ACC112 (cell line): ENCODE data around the gene EIF3C.
"Not testable (repeated sequence)": the region's sequence is repeated elsewhere in the genome, so short reads cannot be mapped to it uniquely, and the experiment has no call there.

Experiments
- H2AFZ ChIP-seq: fragments of 200-600 bp; sonication (generic); one replicate; pipeline ENCODE4 v1.6.0; 2017; ENCODE audit warnings: antibody characterized with exemption, low read length; ENCODE audit not compliant: unreplicated experiment
- H3K27ac ChIP-seq: fragments of 200-600 bp; sonication (generic); 2 replicates; pipeline ENCODE4 v1.5.1; 2014; ENCODE audit warnings: low read depth, mild to moderate bottlenecking, antibody characterized with exemption, low read length, moderate library complexity
- H3K27me3 ChIP-seq: fragments of 200-600 bp; sonication (generic); 2 replicates; pipeline ENCODE4 v1.6.1; 2014; ENCODE audit warnings: mild to moderate bottlenecking, antibody characterized with exemption, low read length, moderate library complexity, mixed read lengths; ENCODE audit not compliant: insufficient read depth
- H3K36me3 ChIP-seq: fragments of 200-600 bp; sonication (generic); 2 replicates; pipeline ENCODE4 v1.6.1; 2016; ENCODE audit warnings: mild to moderate bottlenecking, antibody characterized with exemption, low read length, moderate library complexity, mixed read lengths; ENCODE audit not compliant: insufficient read depth
- H3K4me1 ChIP-seq: fragments of 200-600 bp; sonication (generic); one replicate; pipeline ENCODE4 v1.6.1; 2016; ENCODE audit warnings: low read length, mixed read lengths; ENCODE audit not compliant: insufficient read depth, unreplicated experiment, control insufficient read depth
- H3K4me3 ChIP-seq: fragments of 200-600 bp; sonication (generic); 2 replicates; pipeline ENCODE4 v1.5.1; 2014; ENCODE audit warnings: mild to moderate bottlenecking, low read depth, low read length
- H3K79me2 ChIP-seq: fragments of 200-600 bp; sonication (generic); one replicate; pipeline ENCODE4 v1.6.0; 2016; ENCODE audit warnings: low read length; ENCODE audit not compliant: control insufficient read depth, unreplicated experiment, insufficient read depth

EIF3C gene

GRCh38 chr16:28751487-28751886 is 40.2 kb downstream of the EIF3C start, which contains the start of gene NPIPB9:
NPIPB9 (plus strand) TSS chr16:28751787.
- H3K36me3 ChIP-seq, H3K27ac ChIP-seq, H3K79me2 ChIP-seq, H3K4me3 ChIP-seq, H2AFZ ChIP-seq, H3K4me1 ChIP-seq, H3K27me3 ChIP-seq: not testable (repeated sequence)

- not testable (repeated sequence) for H3K36me3 ChIP-seq, H3K4me3 ChIP-seq, H3K4me1 ChIP-seq, H2AFZ ChIP-seq, H3K27ac ChIP-seq, H3K27me3 ChIP-seq, H3K79me2 ChIP-seq
Observed at GRCh38 chr16:28781697-28782096, 70.4 kb downstream of the EIF3C start.

DNA sequence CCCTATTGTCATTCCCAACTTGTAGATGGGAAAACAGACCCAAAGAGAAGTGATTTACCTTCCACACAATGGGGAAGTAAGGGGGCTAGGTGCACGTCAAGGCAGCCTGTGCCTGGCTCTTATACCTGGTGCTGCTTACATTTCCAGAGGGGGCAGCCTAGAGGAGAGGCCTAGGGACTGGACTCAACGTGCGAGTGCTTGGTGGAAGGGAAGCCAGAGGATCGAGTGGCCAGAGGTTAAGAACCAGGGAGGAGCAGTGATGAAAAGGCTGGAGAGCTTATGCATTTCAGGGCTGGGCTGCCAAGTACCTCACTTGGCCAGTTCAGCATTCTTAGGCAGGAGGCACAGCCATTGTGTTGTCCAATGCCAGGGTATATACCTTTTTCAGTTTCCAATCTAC is 71.1 kb downstream of the EIF3C start:
- H3K36me3 ChIP-seq, H3K79me2 ChIP-seq, H3K27me3 ChIP-seq, H2AFZ ChIP-seq, H3K4me1 ChIP-seq, H3K27ac ChIP-seq, H3K4me3 ChIP-seq: not testable (repeated sequence)
